ENCODE data around the gene HEMK1.
A peak's percentile ranks its signal among the peaks of the same experiment; 100 is the strongest.

Gene HEMK1, protein sequence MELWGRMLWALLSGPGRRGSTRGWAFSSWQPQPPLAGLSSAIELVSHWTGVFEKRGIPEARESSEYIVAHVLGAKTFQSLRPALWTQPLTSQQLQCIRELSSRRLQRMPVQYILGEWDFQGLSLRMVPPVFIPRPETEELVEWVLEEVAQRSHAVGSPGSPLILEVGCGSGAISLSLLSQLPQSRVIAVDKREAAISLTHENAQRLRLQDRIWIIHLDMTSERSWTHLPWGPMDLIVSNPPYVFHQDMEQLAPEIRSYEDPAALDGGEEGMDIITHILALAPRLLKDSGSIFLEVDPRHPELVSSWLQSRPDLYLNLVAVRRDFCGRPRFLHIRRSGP

GRCh38 chr3:50568947-50569749 is at the start of gene HEMK1:
TSS of gene HEMK1 (plus strand) at chr3:50569522. CDS start at chr3:50571105, 1,583 bp downstream.
- peak; percentile 86 for DNase-seq

- DNase-seq: no peak
These were observed 48.5 kb upstream of the HEMK1 start for GRCh38 chr3:50520849-50521248.

DNA sequence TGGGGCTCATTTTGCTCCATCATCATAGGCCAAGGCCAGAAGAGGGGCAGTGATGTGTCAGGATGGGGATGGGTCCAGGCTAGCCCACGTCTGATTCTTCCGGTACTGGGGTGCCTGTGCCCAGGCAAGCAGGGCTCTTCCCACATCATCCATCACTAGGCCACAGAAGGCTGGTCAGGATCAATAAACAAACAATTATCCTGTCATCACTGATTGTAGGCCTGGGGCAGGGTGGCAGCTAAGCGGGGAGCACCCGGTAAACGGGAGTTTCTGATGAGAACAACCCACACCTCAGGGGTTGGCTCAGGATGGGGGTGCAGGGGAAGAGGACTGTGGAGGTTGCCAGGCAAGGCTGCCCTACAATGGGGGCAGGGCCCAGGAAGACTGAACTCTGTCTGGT is 47.8 kb upstream of the HEMK1 start:
- no peak for DNase-seq

GRCh38 chr3:50523279-50523811 is 46.0 kb upstream of the HEMK1 start:
- DNase-seq: no peak

- no peak for DNase-seq
These were observed 44.6 kb upstream of the HEMK1 start for GRCh38 chr3:50524746-50525145.

GRCh38 chr3:50525191-50525910 is 44.0 kb upstream of the HEMK1 start:
- DNase-seq: no peak

DNA sequence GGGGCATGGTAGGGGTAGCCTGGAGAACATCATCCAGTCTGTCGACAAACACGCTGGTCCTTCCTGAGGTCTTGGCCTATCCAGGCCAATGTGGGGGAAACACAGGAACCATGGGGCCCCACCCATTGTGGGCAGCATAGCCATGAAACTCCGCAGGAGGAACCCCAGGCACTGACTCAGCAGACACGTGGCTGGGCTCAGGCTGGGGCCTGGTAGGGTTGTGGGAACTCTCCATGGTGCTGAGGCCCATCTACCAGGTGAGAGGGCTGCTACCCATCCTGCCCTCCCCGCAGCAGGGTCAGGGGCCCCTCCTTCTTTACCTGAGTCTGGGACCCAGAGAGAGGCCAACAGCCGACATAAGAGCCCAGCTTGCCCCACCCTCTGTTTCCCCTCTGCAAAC is 43.3 kb upstream of the HEMK1 start:
- DNase-seq: no peak

DNA sequence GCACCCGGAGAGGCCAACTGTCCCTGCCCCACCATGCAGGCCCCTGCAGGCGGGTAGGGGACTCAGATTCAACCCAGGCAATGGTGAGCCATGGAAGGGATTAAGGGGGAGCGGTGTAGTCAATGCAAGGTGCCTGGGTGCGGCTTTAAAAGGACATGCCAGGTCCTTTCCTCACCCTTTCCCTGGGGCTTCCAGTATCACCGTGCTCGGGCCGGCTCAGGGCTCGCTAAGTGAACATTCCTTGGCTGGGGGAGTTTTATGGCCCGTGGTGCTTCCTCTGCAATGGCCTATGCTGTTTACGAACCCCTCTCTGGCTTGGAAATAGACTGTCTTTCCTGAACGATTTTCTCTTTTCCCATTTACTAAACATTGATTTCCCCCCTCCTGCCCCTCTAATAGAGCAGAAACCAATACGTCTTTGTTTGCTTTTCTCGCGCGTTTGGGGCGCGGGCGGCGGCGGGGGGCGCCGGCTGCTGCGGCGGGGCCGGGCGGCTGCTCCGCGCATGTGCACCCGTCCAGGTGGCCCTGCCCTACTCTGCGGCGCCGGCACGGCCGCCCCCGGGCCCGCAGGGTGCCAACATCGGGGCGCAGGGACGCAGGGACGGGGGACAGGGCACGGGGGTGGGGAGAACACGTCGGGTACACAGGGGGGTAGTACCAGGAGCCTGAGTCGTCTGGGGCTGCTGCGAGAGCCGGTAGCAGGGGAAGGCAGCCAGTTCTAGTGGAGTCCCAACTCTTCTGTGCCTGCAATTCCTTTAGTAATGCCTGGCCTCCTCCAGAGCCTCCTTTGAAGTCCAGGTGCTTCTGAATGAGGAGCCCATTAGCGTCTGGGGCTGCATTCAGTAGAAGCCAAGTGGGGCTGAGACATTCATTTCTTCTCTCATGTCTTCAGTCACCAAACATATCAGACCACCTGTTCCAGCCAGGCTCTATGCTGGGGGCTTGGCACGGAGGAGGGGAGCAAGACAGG is 39.0 kb upstream of the HEMK1 start:
- no peak for DNase-seq

DNA sequence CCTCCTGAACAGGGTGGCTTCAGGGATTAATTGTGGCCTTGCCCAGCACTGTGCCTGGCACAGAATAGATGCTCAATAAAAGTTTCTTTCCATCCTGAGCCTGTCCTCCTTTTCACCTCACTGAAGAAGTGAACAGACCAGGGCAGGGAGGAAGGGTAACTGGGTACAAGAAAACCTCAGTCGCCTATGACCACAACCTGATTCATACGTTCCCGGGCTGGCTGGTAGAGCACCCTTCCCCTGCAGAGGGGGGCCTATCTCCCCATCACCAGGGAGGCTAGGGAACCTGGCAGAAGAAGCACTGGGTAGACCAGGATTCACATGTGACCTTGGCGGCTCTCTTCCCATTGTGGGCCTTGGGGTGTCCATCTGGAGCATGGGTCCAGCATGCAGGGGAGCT is 38.1 kb upstream of the HEMK1 start:
- DNase-seq: no peak

- no peak for DNase-seq
These were observed 37.1 kb upstream of the HEMK1 start for GRCh38 chr3:50532062-50532705.

- DNase-seq: no peak
These were observed 36.0 kb upstream of the HEMK1 start for GRCh38 chr3:50533316-50533715.

- no peak for DNase-seq
These were observed 35.4 kb upstream of the HEMK1 start for GRCh38 chr3:50533807-50534461.

- no peak for DNase-seq
These were observed 34.5 kb upstream of the HEMK1 start for GRCh38 chr3:50534681-50535330.

- no peak for DNase-seq
These were observed 32.7 kb upstream of the HEMK1 start for GRCh38 chr3:50536471-50537180.

- DNase-seq: no peak
These were observed 31.7 kb upstream of the HEMK1 start for GRCh38 chr3:50537421-50538129.

- DNase-seq: no peak
These were observed 29.7 kb upstream of the HEMK1 start for GRCh38 chr3:50539356-50540286.

DNA sequence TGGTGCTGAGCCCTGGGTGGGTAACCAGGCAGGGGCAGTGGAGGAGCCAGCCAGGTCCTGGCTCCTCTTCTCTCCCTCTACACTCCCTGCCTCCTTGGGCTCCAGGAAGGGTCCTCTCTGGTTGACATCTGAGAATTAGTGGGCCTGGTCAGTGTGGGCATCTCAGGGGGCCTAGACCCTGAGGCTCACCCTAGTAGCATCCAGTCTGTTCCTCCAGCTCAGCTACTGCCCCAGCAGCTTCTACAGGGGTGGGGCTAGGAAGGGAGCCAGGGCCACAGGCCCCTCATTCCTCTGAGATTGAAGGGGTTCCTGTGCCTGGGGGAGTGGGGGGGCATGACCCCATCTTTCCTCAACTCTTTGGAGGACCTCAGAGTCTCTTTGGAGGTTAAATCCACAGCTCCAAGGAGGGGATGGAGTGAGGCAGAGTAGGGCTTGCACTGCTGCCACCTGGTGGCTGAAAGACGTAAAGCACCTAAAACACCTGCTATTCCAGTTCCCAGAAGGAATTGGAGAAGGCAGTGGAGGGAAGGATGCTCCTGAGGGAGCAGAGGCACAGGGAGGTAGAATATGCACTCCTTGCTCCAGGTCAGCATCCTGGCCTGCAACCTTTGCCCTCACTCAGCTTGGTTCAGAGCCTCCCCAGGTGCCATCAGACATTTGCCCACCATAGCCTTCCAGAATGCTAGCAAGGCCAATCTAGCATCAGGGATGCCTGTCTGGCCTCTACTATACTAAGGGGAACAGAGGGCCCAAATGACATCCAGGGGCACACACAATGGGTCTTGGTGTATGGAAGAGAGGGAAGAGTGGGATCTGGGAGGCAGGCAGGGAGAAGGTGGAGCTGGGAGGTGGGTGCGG is 26.9 kb upstream of the HEMK1 start:
- peak; percentile 56 for DNase-seq
